Activated T-helper 1 cell treated with anti-CD3 and anti-CD28 coated beads, Interleukin-12 subunit alpha, Interleukin-12 subunit beta, Interleukin-2, Interleukin-4 antibody, amounts not matched to agents 30 ng/mL and 10 ng/mL and 1 ng/mL, durations not matched to agents 14 hours and 24 hours and 36 hours (primary cell): Measurements from ENCODE around the gene VHLL. TPM values are rescaled to one million over a fixed set of nuclear protein-coding genes. Genes with fewer than 3 reads are reported as not detected.

ENCODE experiments used
- DNase-seq: peaks from one replicate; pipeline ENCODE4 v3.0.0; 2021; ENCODE audit warnings: low spot score
- H3K27ac Mint-ChIP-seq: one replicate; pipeline ENCODE4 v1.8.0; 2021; ENCODE audit warnings: mild to moderate bottlenecking, mixed read lengths
- H3K27me3 Mint-ChIP-seq: one replicate; pipeline ENCODE4 v1.8.0; 2022; ENCODE audit warnings: mild to moderate bottlenecking, moderate library complexity, mixed read lengths; ENCODE audit not compliant: insufficient read depth
- H3K36me3 Mint-ChIP-seq: one replicate; pipeline ENCODE4 v1.8.0; 2021; ENCODE audit warnings: low read depth, mixed read lengths
- H3K4me1 Mint-ChIP-seq: one replicate; pipeline ENCODE4 v1.8.0; 2021; ENCODE audit warnings: low read depth, mixed read lengths
- H3K4me3 Mint-ChIP-seq: one replicate; pipeline ENCODE4 v1.8.0; 2021; ENCODE audit warnings: mild to moderate bottlenecking, moderate library complexity, mixed read lengths
- H3K9me3 Mint-ChIP-seq: one replicate; pipeline ENCODE4 v1.8.0; 2021; ENCODE audit warnings: mixed read lengths
- intact Hi-C: fragments of 100-400 bp; cut with micrococcal nuclease; formaldehyde crosslinking; loops from one replicate; pipeline ENCODE4 v1.15.1; 2024
- total RNA-seq: library from RNA; stranded (reverse); gene quantifications from 2 replicates; pipeline ENCODE4 v1.2.3, GENCODE V29; 2022

VHLL gene
- total RNA-seq, 1 donor from 2014 or later: not detected

DNA sequence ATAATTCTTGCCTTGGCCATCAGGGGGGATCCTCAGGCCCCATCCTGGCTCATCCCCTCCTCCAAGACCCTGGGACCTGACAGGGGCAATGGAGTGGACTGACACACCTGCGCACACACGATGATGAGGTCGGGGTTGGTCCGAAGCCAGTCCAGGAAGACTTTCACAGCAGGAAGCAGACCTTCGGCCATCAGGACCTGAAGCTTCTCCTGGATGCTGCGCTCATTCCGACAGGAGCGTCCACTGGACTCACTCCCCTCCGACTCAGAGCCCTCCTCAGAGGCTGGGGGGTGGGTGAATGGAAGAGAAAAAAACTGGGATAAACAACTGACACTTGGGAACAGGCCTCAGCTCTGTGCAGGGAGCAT, 35.8 kb downstream of the VHLL start:
- Mint-ChIP-seq H3K9me3 (no peaks in the 10 kb centered on the region), H3K27ac (no peak overlapping the region), H3K4me1 (no peaks in the 10 kb centered on the region)

DNA sequence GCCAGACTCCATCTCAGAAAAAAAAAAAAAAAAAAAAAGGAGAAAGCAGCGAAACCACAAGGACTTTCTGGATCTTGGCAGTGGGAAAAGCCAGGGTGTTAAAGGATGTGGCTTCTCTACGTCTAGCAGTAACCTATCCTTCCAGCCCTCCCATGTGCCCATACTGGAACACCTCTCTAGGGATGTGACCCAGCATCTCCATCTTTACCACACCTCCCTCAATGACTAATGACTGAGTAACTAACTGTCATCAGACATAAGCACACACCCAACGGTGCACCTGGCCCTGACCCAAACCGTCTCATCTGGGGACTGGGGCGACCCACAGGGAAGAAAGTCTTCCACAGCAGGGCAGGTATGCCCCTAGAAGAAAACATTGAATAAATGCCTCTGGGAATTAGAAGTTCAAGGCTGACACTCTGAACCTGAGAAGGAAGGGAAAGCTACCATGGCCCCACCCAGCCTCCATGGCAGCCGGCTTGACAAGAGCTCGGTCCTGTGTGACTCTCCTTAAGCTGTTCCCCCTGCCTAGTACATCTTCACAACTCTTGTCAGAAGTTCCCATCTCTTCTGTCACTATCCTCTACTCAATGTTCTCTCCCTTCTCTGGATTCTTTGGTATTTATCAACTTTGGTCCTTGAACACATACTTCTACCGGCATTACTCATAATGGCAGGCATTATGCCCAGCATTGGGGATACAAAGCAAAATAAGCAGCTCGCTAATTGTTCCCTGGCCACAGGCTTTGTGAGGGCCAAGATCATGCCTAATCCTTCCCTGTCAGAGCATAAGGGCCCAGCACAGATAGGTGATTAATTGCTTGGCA, 36.4 kb downstream of the VHLL start:
- Mint-ChIP-seq H3K27ac (no peak overlapping the region), H3K4me3 (no peak overlapping the region), H3K36me3 (peaks cover 70% of the 10 kb centered on the region), H3K9me3 (no peaks in the 10 kb centered on the region), H3K4me1 (peaks cover 6% of the 10 kb centered on the region), H3K27me3 (no peaks in the 10 kb centered on the region)
- intact Hi-C loops: no loop called here
- DNase-seq: no peak

More for the DNA sequence above, 35.8 kb downstream of the VHLL start:
- no peak for DNase-seq
- peaks cover 69% of the 10 kb centered on the region for H3K36me3 Mint-ChIP-seq
- no peaks in the 10 kb centered on the region for H3K27me3 Mint-ChIP-seq
- H3K4me3 Mint-ChIP-seq: no peak overlapping the region
- intact Hi-C loops: no loop called here

DNA sequence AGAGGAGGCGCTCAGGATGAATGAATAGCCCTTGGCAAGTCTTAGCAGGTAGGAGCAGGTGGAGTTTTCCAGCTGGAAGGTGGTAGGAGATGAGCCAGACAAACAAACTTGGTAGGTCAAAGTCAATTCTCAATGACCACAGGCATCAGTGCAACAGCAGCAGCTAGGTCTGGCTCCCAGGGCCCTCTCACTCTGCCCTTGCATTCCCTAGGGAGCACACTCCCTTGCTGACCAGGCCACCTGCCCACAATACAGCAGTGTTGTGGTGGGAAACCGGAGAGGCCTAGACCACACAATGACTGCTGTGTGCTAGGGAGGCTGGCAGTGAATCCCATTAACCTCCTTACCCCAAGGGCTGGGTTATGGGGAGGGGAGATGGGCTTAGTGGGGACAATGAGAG, 38.2 kb downstream of the VHLL start:
- DNase-seq: no peak
- Mint-ChIP-seq H3K4me1 (peaks cover 13% of the 10 kb centered on the region), H3K27ac (no peak overlapping the region), H3K27me3 (no peaks in the 10 kb centered on the region), H3K36me3 (peaks cover 67% of the 10 kb centered on the region), H3K9me3 (no peaks in the 10 kb centered on the region), H3K4me3 (no peak overlapping the region)
- intact Hi-C loops: no loop called here

DNA sequence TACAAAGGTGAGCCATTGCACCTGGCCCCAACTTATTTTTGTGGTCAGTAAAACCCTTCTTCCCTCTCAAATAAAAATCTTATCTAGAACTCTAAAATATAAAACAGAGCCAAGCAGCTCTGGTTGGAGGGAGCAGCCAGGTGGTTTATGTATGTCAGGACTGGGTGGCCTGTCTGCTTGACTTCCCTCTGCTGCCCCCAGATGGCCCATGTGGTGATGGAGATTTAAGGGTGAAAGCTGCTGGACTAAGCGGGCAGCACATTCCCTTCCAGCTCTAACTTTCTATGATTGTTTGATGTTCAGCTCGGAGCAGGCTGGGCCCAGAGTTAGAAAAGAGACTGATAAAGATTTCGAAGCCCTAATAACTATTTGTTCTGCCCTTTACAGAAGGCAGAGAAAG, 39.3 kb downstream of the VHLL start:
- peaks cover 62% of the 10 kb centered on the region for H3K36me3 Mint-ChIP-seq

DNA sequence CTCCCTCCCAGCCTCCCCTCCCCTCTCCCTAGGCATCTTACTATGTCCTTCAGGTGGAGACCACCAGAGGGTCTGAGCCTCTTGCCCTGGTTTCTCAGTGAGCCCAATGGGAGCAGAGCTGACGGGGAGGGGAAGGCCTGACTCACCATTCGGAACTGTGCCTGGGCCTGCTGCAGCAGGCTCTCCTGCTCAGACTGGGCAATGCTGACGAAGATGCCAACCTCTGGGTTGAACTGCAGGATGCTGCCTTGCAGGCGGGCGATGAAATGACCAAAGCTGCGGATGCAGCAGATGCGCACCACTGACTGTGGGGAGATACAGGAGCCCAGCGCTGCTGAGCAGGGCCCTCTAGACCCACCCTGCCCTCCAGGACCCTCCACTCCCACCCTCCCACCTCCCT, 40.2 kb downstream of the VHLL start:
- H3K4me1 Mint-ChIP-seq: peaks cover 13% of the 10 kb centered on the region
- DNase-seq: no peak
- no peak overlapping the region for H3K27ac Mint-ChIP-seq
- no peaks in the 10 kb centered on the region for H3K27me3 Mint-ChIP-seq
- no peaks in the 10 kb centered on the region for H3K9me3 Mint-ChIP-seq
- peaks cover 61% of the 10 kb centered on the region for H3K36me3 Mint-ChIP-seq
- intact Hi-C loops: no loop called here
- H3K4me3 Mint-ChIP-seq: no peak overlapping the region

More for the DNA sequence above, 39.3 kb downstream of the VHLL start:
- Mint-ChIP-seq H3K9me3 (no peaks in the 10 kb centered on the region), H3K4me3 (no peak overlapping the region), H3K4me1 (peaks cover 13% of the 10 kb centered on the region), H3K27ac (no peak overlapping the region), H3K27me3 (no peaks in the 10 kb centered on the region)
- intact Hi-C loops: no loop called here
- DNase-seq: no peak

DNA sequence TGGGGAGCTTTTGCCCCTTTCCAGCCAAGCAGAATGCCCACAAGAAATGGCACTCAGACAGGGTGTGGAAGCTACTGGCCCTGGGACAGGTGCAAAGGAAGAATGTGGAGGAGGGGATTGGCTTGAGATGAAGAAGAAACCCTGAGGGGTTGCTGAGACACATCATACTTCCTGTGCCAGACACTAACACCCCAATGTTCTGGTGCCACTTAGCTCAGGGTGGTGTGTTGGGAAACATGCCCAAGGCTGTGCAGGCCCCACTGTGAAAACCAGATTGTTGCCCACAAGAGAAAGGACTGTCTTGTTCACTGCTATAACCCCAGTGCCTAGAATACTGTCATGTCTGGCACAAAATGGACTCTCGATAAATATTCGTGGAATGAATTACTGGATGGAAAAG, 41.4 kb downstream of the VHLL start:
- intact Hi-C loops: no loop called here
- no peak overlapping the region for H3K4me3 Mint-ChIP-seq
- H3K27me3 Mint-ChIP-seq: no peaks in the 10 kb centered on the region
- H3K9me3 Mint-ChIP-seq: no peaks in the 10 kb centered on the region
- no peak for DNase-seq
- H3K27ac Mint-ChIP-seq: no peak overlapping the region
- peaks cover 58% of the 10 kb centered on the region for H3K36me3 Mint-ChIP-seq
- H3K4me1 Mint-ChIP-seq: peaks cover 16% of the 10 kb centered on the region

DNA sequence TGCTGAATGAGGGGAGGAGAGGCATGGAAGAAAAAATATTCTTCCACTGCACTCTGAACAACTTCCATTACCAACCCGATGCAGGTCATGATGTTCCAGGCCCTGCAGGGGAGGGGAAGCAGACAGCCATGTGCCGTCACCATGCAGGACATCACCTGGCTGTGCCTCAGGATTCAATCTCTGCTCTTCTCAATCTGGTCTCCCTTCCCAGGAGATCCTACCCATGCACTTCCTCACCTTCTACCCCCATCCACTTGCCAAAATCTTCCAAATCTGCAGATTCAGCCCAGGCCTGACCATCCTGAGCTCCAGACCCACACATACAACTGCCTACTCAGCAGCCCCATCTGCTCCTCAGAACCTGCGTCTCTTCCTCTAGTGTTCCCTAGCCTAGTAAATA, 45.5 kb downstream of the VHLL start:
- Mint-ChIP-seq H3K27ac (no peak overlapping the region), H3K27me3 (no peaks in the 10 kb centered on the region)
- DNase-seq: no peak

DNA sequence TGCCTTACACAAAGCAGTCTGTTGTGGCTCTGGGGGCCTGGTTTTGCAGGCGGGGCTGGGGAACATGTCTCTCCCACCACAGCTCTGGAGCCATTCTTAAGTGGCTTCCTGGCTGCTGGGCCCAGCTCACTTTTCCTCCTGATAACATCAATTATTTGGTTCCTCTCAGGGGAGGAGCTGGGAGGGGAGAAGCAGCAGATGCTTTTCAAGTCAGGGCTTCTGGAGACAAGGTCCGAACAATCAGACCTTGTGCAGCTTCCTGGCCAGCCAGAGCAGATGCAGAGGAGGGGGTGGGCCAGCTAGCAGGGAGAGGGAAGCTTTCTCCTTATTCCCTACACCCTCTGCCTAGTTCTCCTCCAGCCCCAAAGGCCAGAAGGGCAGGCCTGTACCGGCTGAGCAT, 47.6 kb downstream of the VHLL start:
- DNase-seq: no peak
- Mint-ChIP-seq H3K9me3 (no peaks in the 10 kb centered on the region), H3K27me3 (no peaks in the 10 kb centered on the region), H3K4me3 (no peak overlapping the region), H3K27ac (no peak overlapping the region), H3K36me3 (peaks cover 37% of the 10 kb centered on the region), H3K4me1 (peaks cover 11% of the 10 kb centered on the region)
- intact Hi-C loops: no loop called here

More for the DNA sequence above, 45.5 kb downstream of the VHLL start:
- H3K9me3 Mint-ChIP-seq: no peaks in the 10 kb centered on the region
- peaks cover 49% of the 10 kb centered on the region for H3K36me3 Mint-ChIP-seq
- peaks cover 24% of the 10 kb centered on the region for H3K4me1 Mint-ChIP-seq
- intact Hi-C loops: no loop called here
- no peak overlapping the region for H3K4me3 Mint-ChIP-seq

DNA sequence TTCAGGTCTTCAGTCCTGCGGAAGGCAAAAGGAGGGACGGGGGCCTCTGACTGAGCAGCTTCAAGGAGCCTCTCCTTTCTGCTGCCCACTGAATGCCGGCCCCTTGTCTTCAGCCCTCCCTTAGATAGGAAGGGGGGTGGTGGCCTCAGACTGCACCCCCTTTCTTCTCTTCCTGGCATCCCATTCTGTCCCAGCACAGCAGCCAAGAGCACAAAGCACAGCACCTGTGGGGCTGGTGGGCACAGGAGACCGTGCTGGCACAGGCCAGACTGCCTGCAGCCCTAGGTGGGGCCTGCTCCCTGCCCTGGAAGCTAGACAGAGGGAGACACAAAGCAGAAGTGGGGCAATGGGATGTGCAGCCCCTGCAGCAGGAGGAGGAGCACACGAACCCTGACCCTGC, 49.5 kb downstream of the VHLL start:
- Mint-ChIP-seq H3K27me3 (no peaks in the 10 kb centered on the region), H3K36me3 (peaks cover 31% of the 10 kb centered on the region), H3K4me1 (peaks cover 20% of the 10 kb centered on the region), H3K9me3 (no peaks in the 10 kb centered on the region), H3K27ac (no peak overlapping the region), H3K4me3 (no peak overlapping the region)
- no peak for DNase-seq
- intact Hi-C loops: no loop called here

Other genes with a start within 250 kb of the VHLL start
- 59.5 and 64.5 TPM in 2 replicates for gene UBQLN4, start 245.5 kb downstream of the VHLL start, total RNA-seq
- 66.8 and 67.1 TPM in 2 replicates for gene LAMTOR2, start 244.5 kb downstream of the VHLL start, total RNA-seq
- gene RAB25, start 238.1 kb downstream of the VHLL start, total RNA-seq: 0.18 TPM in 1 of 2 replicates, not detected in the other
- gene MEX3A, start 216.8 kb downstream of the VHLL start, total RNA-seq: 0.27 and 0.41 TPM in 2 replicates
- 80.1 and 84.1 TPM in 2 replicates for gene LMNA, start 184.6 kb downstream of the VHLL start, total RNA-seq
- gene SEMA4A, start 145.7 kb downstream of the VHLL start, total RNA-seq: 8.8 and 9.0 TPM in 2 replicates
- gene SLC25A44, start 105.2 kb downstream of the VHLL start, total RNA-seq: 67.6 and 79.3 TPM in 2 replicates
- gene PMF1, start 86.3 kb downstream of the VHLL start, total RNA-seq: 105 and 111 TPM in 2 replicates
- 1.8 and 2.5 TPM in 2 replicates for gene BGLAP, start 57.1 kb downstream of the VHLL start, total RNA-seq
- 5.0 and 5.2 TPM in 2 replicates for gene PAQR6, start 51.3 kb downstream of the VHLL start, total RNA-seq
- gene SMG5, start 16.5 kb downstream of the VHLL start, total RNA-seq: 95.6 TPM in 2 replicates
- gene TMEM79, start 15.0 kb downstream of the VHLL start, total RNA-seq: 8.9 and 9.6 TPM in 2 replicates
- gene GLMP, start 3.6 kb downstream of the VHLL start, total RNA-seq: 17.2 and 20.3 TPM in 2 replicates
- 567 and 570 TPM in 2 replicates for gene CCT3, start 39.0 kb upstream of the VHLL start, total RNA-seq
- 0.81 TPM in 1 of 2 replicates, not detected in the other for gene TSACC, start 39.2 kb upstream of the VHLL start, total RNA-seq
- not detected in 2 replicates for gene RHBG, start 69.9 kb upstream of the VHLL start, total RNA-seq
- 36.3 and 37.0 TPM in 2 replicates for gene MEF2D, start 201.5 kb upstream of the VHLL start, total RNA-seq